Ishikawa (cell line): ENCODE measurements around the gene EEFSEC.

Source experiments
- CEBPB ChIP-seq: IDR thresholded peaks from 2 replicates; pipeline ENCODE4 v1.6.1; 2012
- EGR1 ChIP-seq: IDR thresholded peaks from 2 replicates; pipeline ENCODE4 v1.6.1; 2012
- EP300 ChIP-seq: IDR thresholded peaks from 2 replicates; pipeline ENCODE4 v1.6.1; 2012; ENCODE audit warnings: borderline replicate concordance
- RAD21 ChIP-seq: IDR thresholded peaks from 2 replicates; pipeline ENCODE4 v1.6.1; 2012; ENCODE audit warnings: low read depth
- TAF1 ChIP-seq: IDR thresholded peaks from 2 replicates; pipeline ENCODE4 v1.6.1; 2012; ENCODE audit warnings: low read depth, mild to moderate bottlenecking
- TCF12 ChIP-seq: IDR thresholded peaks from 2 replicates; pipeline ENCODE4 v1.6.1; 2012; ENCODE audit warnings: low read depth
- TEAD4 ChIP-seq: IDR thresholded peaks from 2 replicates; pipeline ENCODE4 v1.6.1; 2012
- USF1 ChIP-seq: IDR thresholded peaks from 2 replicates; pipeline ENCODE4 v1.6.1; 2012
- YY1 ChIP-seq: IDR thresholded peaks from 2 replicates; pipeline ENCODE4 v1.6.1; 2012; ENCODE audit warnings: low read depth

GRCh38 chr3:128334766-128335165 lies 181.5 kb downstream of the EEFSEC start:
- TF ChIP-seq YY1 (no peak), USF1 (no peak), EGR1 (no peak), RAD21 (no peak), CEBPB (no peak), TEAD4 (no peak), EP300 (no peak), TCF12 (no peak), TAF1 (no peak)
